Ovary (tissue), 9 donors: Measurements from ENCODE around the gene UBTFL1. TPM values are rescaled to one million over a fixed set of nuclear protein-coding genes. Genes with fewer than 3 reads are reported as not detected.

Experiments
- DNase-seq, 5 donors: peaks; one replicate each; pipeline ENCODE4 v3.0.0-alpha.2; 2019 to 2020
- H3K27ac ChIP-seq, 2 donors: fragments of 200-600 bp; one replicate each; pipeline versions ENCODE4 v1.5.1 to v1.8.0; 2019 to 2022
- H3K27me3 ChIP-seq: fragments of 200-600 bp; one replicate; pipeline ENCODE4 v1.8.0; 2022
- H3K36me3 ChIP-seq: fragments of 200-600 bp; sonication (generic); one replicate; pipeline ENCODE4 v1.5.1; 2019
- H3K4me1 ChIP-seq: one replicate; pipeline ENCODE4 v1.8.1; 2013; ENCODE audit warnings: mild to moderate bottlenecking, moderate library complexity; ENCODE audit not compliant: insufficient read depth
- H3K4me3 ChIP-seq: fragments of 200-600 bp; sonication (generic); one replicate; pipeline ENCODE4 v1.5.1; 2017
- H3K9me3 ChIP-seq, 2 donors: fragments of 200-600 bp in 1 of 2; sonication (generic) in 1 of 2; one replicate each; pipeline versions ENCODE4 v1.5.1 to v1.8.1; 2013 to 2019; ENCODE audit warnings: mild to moderate bottlenecking in 1 of 2, moderate library complexity in 1 of 2
- EP300 ChIP-seq: sonication (generic); formaldehyde crosslinking; IDR thresholded peaks from one replicate; pipeline ENCODE4 v1.6.1; 2017; ENCODE audit warnings: antibody characterized with exemption
- POLR2A ChIP-seq: fragments of 450-650 bp; IDR thresholded peaks from one replicate; pipeline ENCODE4 v1.6.1; 2017; ENCODE audit warnings: antibody characterized with exemption, mild to moderate bottlenecking, moderate library complexity
- WGBS, 3 donors: extraction: QIAGEN DNeasy Blood & Tissue Kit in 1 of 3; methylation state at CpG; one replicate each; pipeline versions ENCODE4 v1.1.5 to v1.1.7; 2013 to 2017; 5-methylcytosine and 5-hydroxymethylcytosine counted together
- intact Hi-C, 4 donors: fragments of 100-400 bp; cut with DNase I; formaldehyde crosslinking; loops; one replicate each; pipeline versions ENCODE4 v1.11.0 to v1.15.1; 2022 to 2023
- polyA plus RNA-seq, 2 donors: library from polyadenylated mRNA; stranded (reverse); fragments of 200-250 nt in 1 of 2; fragments of 350-450 nt in 1 of 2; fragmentation: Illumina TruSeq in 1 of 2; extraction: RNeasy Lipid Tissue Mini Kit (QIAGEN cat#74804) in 1 of 2; gene quantifications; one replicate each; pipeline ENCODE4 v1.2.3, GENCODE V29; 2013 to 2014
- total RNA-seq, 7 donors: library from RNA; depleted of rRNA in 2 of 7; stranded (reverse); fragments of >200 nt in 2 of 7; fragmentation: NEBNext Ultra II Directional in 3 of 7; extraction: Animal tissue kit (Norgen Biotek cat#: 25700) in 3 of 7; gene quantifications; one replicate each; pipeline versions ENCODE4 v1.1.0 to v1.2.4, GENCODE V29; 2016 to 2023
- TF ChIP-seq, protein P1 (sequence below), 3 donors: fragments of 450-650 bp in 2 of 3; fragments of 200-600 bp in 1 of 3; IDR thresholded peaks; one replicate each; pipeline versions ENCODE4 v1.5.1 to v1.8.0; 2016 to 2022; ENCODE audit warnings: antibody characterized with exemption in 3 of 3, mild to moderate bottlenecking in 1 of 3
- donor health status: DM: no; HTN: no; CAD: no; lungs with moderate emphysema.
- donor health status: DM: no; HTN: no; CAD: no.
- donor health status: Bipolar disorder and iron deficiency.
- donor health status: DM: yes; HTN: yes; CAD: no.
- donor health status: DM: no; HTN: no; CAD: no.
- donor health status: DM: yes; HTN: yes; CAD: no.

The UBTFL1 gene
- total and polyA plus RNA-seq, 9 donors, result not detected

DNA sequence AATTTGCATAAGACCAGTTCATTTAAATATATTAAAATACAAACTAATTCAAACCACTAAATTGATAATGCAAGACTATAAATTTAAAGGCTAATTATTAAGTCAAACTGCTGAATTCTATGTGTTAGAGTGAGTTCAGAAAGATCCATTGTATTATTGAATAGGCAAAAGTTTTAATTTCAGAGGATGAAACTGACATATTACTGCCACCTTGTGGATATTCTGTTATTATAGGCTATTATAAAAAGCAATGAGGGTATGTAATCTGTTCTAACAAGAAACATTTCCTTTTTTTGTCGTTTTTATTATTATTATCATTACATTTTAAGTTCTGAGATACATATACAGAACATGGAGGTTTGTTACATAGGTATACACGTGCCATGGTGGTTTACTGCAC lies 27.8 kb downstream of the UBTFL1 start:
- 2 to 6% (median 5%) methylated on average over 2 of the region's 2 CpGs for WGBS, 3 donors
- intact Hi-C loops, result no loop called here
- Histone ChIP-seq H3K27ac (no peak overlapping the region), H3K27me3 (no peaks in the 10 kb centered on the region), H3K4me1 (no peaks in the 10 kb centered on the region), H3K9me3 (no peaks in the 10 kb centered on the region), H3K4me3 (no peak overlapping the region), H3K36me3 (no peaks in the 10 kb centered on the region)
- DNase-seq, result no peak
- TF ChIP-seq EP300 (no peak), POLR2A (no peak)
- TF ChIP-seq, protein P1, sequence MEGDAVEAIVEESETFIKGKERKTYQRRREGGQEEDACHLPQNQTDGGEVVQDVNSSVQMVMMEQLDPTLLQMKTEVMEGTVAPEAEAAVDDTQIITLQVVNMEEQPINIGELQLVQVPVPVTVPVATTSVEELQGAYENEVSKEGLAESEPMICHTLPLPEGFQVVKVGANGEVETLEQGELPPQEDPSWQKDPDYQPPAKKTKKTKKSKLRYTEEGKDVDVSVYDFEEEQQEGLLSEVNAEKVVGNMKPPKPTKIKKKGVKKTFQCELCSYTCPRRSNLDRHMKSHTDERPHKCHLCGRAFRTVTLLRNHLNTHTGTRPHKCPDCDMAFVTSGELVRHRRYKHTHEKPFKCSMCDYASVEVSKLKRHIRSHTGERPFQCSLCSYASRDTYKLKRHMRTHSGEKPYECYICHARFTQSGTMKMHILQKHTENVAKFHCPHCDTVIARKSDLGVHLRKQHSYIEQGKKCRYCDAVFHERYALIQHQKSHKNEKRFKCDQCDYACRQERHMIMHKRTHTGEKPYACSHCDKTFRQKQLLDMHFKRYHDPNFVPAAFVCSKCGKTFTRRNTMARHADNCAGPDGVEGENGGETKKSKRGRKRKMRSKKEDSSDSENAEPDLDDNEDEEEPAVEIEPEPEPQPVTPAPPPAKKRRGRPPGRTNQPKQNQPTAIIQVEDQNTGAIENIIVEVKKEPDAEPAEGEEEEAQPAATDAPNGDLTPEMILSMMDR (IDR thresholded peaks at IDR 0.05), result no peak

DNA sequence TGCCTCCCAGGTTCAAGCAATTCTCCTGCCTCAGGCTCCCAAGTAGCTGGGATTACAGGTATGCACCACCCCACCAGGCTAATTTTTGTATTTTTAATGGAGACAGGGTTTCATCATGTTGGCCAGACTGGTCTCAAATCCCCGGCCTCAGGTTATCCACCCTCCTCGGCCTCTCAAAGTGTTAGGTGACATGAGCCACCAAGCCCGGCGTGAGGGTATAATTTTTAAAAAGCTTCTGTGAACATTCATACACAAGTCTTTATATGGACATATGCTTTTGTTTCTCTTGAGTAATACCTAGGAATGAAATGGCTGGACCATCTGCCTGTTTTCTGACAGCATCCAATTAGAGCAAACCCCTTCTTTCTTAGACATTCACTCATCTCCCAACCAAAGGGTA lies 34.4 kb downstream of the UBTFL1 start:
- DNase-seq, result no peak
- WGBS, 3 donors, result 91 to 97% (median 95%) methylated on average over 4 of the region's 4 CpGs
- intact Hi-C loops, result no loop called here
- H3K4me1 ChIP-seq, result no peaks in the 10 kb centered on the region
- no peaks in the 10 kb centered on the region for H3K9me3 ChIP-seq
- no peak overlapping the region for H3K4me3 ChIP-seq
- no peak overlapping the region for H3K27ac ChIP-seq
- H3K36me3 ChIP-seq, result no peaks in the 10 kb centered on the region
- TF ChIP-seq, protein P1 (IDR thresholded peaks at IDR 0.05), result no peak
- TF ChIP-seq EP300 (no peak), POLR2A (no peak)
- H3K27me3 ChIP-seq, result no peaks in the 10 kb centered on the region

DNA sequence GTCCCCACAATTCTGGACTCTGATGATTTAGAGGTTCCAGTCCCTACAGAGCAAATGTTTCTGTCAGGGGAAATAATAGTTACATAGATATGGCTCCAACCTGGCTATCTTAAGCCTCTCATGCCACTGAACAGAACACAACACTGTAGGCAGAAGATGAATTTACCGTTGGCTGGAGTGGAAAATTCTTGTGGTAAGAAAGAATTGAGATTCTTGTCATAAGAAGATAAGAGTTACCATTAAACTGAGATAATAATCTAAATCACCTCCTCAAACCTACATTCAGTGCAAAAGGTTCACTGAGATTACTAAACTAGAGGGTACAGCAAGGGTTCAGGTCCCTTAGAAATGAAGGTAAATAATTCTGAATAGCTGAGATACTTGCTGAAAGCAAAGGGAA lies 38.6 kb downstream of the UBTFL1 start:
- no peak overlapping the region for H3K27ac ChIP-seq
- intact Hi-C loops, result no loop called here
- 61 to 69% (median 64%) methylated on average over 1 of the region's 1 CpG for WGBS, 3 donors
- H3K9me3 ChIP-seq, result no peaks in the 10 kb centered on the region
- H3K4me1 ChIP-seq, result no peaks in the 10 kb centered on the region
- no peak overlapping the region for H3K4me3 ChIP-seq
- no peaks in the 10 kb centered on the region for H3K36me3 ChIP-seq
- no peaks in the 10 kb centered on the region for H3K27me3 ChIP-seq
- TF ChIP-seq EP300, result no peak
- TF ChIP-seq, protein P1 (IDR thresholded peaks at IDR 0.05), result no peak
- TF ChIP-seq POLR2A, result no peak
- no peak for DNase-seq

DNA sequence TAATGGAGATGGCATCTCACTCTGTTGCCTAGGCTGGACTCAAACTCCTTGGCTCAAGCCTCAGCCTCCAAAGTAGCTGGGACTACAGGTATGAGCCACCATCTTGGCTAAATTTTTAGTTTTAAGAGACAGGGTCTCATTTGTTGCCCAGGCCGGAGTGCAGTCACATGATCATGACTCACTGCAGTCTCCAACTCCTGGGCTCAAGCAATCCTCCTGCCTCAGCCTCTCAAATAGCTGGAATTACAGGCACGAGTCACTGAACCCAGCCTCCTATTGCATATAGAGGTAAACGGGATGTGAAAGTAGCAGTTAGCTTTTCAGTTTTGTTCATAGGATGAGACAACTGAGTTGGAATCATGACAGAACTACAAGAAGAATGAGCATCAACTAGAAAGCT lies 39.2 kb downstream of the UBTFL1 start:
- 85 to 92% (median 87%) methylated on average over 3 of the region's 3 CpGs for WGBS, 3 donors
- no peaks in the 10 kb centered on the region for H3K36me3 ChIP-seq
- no peaks in the 10 kb centered on the region for H3K4me1 ChIP-seq
- H3K4me3 ChIP-seq, result no peak overlapping the region
- H3K9me3 ChIP-seq, result no peaks in the 10 kb centered on the region
- DNase-seq, result no peak
- no peak for TF ChIP-seq EP300
- TF ChIP-seq POLR2A, result no peak
- TF ChIP-seq, protein P1 (IDR thresholded peaks at IDR 0.05), result no peak
- intact Hi-C loops, result no loop called here
- H3K27me3 ChIP-seq, result no peaks in the 10 kb centered on the region
- no peak overlapping the region for H3K27ac ChIP-seq
